DMS 273 (cell line): Measurements from ENCODE around the gene KCNMA1.
A peak's percentile ranks its signal among the peaks of the same experiment; 100 is the strongest.
"Not testable (repeated sequence)": the region's sequence is repeated elsewhere in the genome, so short reads cannot be mapped to it uniquely, and the experiment has no call there.

Experiments used
- DNase-seq: peaks from one replicate; lab custom pipeline; 2025; ENCODE audit not compliant: unreplicated experiment; lab: John Stamatoyannopoulos, UW

Gene KCNMA1

GRCh38 chr10:77428691-77429395, 208.8 kb downstream of the KCNMA1 start:
- peak; percentile 68 for DNase-seq

DNA sequence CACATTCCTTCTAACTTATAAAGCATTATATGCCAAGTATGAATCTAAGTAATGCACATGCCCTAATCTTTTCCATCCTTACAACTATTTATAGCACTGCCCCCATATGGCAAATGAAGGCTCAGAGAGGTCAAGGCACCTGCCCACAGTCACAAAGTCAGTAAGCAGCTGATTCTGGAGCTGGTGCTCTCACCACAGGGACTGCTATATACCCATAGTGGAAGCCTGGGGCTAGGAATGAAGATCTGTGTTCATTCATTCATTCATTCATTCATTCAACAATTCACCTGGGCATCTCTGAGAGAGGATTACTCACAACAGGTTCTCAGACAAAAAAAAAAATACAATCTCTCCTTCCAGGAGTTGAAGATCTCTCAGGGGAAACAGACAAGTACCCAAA, 213.4 kb downstream of the KCNMA1 start:
- DNase-seq = no peak

- no peak for DNase-seq
Observed at GRCh38 chr10:77422491-77423338, 214.9 kb downstream of the KCNMA1 start.

- peak; percentile 69 for DNase-seq
Observed at GRCh38 chr10:77421591-77421990, 216.0 kb downstream of the KCNMA1 start.

- DNase-seq = no peak
Observed at GRCh38 chr10:77420947-77421523, 216.6 kb downstream of the KCNMA1 start.

DNA sequence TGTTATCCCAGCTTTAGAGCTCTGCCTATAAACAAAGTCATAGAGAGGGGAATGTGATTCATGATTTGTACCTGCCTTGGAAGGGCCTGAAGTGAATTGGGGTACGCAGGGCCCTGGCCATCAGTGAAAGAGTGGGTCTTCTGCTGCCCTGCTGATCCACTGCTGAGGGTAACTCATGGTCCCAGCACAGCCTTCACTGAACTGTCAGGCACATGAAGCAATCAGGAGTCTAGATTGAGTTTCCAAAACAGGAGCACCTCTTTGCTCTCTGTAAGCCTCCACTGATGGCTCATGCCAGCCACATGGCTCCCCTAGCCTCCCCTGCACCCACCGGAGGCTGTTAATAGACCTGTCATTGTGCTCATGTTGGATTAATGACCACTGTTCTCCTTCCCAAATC, 217.6 kb downstream of the KCNMA1 start:
- DNase-seq = no peak

- no peak for DNase-seq
Observed at GRCh38 chr10:77419056-77419455, 218.6 kb downstream of the KCNMA1 start.

- DNase-seq = no peak
Observed at GRCh38 chr10:77417806-77418640, 219.6 kb downstream of the KCNMA1 start.

DNA sequence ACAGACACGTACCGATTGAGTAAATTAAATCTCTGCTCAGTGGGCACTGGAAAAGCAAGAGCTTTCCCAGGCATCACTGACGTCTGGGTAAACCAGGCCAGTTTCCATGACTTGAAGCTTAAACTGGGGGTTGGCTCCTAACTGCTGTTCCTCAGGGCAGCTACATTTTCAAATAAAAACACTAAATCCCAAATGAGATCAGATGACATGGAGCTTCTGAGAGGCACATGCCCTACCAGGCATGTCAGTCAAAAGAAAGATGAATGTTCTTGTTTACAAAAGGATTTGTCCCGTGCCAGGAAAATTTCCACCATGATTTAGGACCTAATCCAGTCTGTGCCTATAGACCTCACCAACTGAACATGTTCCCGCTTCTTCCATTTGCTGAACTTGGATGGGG, 220.2 kb downstream of the KCNMA1 start:
- no peak for DNase-seq

- no peak for DNase-seq
Observed at GRCh38 chr10:77416311-77417135, 221.1 kb downstream of the KCNMA1 start.

DNA sequence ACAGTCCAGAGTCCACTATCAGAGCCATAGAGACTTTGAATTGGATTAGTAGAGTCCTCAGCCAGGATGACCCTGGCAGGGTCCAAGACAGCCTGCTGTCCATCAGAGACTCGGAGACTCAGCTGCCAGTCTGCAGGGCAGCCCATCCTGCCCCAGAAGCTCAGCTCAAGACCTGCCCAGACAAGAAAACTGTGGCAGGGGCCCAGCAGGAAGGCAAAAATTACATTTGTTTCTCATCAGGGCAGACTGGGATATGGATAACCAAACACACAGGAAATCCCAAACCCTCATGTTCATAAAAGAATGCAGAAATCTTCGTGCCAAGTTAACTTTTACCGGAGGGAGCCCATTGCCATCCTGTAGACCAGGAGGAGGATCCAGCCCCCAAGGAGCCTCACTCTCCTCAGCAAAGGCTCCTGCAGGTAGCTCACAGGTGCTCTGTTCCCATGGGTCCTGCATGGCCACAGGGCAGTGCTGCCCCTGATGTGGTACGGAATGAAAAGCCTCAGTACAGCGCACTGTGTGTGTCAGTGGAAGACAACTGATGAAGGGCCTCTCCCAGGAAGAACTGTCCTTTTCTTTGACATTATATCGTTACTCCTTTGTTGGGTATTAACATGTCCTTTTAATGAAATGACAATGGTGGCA, 222.2 kb downstream of the KCNMA1 start:
- DNase-seq = no peak

DNA sequence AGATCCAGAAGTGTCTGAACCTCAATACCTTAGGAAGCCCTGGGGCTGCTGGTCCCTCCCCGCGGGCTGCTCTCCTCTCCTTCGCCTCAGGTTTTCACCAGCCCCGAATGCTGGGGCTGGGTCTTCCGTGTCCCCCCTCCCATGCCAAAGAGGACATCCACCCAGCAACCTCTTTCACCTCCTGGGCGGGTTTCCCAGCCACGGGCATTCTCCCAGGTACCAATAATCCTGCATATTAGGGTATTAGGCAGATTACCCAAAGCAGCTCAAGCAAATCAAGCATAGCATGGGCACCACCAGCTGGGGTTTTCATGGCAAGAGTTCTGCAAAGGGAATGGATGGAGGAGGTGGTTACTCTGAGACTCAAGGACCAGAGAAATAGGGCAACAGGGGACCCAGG, 224.4 kb downstream of the KCNMA1 start:
- no peak for DNase-seq

DNA sequence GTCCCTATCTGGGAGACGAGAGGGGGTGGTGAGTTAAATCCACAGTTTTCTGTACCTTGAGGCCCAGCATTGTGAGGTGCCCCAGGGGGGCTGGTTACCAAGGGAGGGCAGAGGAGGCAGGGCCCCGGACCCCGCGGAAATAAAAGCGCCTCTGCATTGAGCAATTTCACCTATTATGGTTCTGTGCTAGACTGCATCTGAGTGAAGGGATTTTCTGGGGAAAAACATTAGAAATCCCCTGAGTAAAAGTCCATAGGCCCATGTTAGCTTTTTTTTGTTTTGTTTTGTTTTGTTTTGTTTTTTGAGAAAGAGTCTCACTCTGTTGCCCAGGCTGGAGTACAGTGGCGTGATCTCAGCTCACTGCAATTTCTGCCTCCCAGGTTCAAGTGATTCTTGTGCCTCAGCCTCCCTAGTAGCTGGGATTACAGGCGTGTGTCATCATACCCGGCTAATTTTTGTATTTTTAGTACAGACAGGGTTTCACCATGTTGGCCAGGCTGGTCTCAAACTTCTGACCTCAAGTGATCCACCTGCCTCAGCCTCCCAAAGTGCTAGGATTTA, 225.0 kb downstream of the KCNMA1 start:
- DNase-seq = not testable (repeated sequence)

GRCh38 chr10:77411805-77412204, 225.8 kb downstream of the KCNMA1 start:
- no peak for DNase-seq

- no peak for DNase-seq
Observed at GRCh38 chr10:77410523-77410922, 227.1 kb downstream of the KCNMA1 start.

DNA sequence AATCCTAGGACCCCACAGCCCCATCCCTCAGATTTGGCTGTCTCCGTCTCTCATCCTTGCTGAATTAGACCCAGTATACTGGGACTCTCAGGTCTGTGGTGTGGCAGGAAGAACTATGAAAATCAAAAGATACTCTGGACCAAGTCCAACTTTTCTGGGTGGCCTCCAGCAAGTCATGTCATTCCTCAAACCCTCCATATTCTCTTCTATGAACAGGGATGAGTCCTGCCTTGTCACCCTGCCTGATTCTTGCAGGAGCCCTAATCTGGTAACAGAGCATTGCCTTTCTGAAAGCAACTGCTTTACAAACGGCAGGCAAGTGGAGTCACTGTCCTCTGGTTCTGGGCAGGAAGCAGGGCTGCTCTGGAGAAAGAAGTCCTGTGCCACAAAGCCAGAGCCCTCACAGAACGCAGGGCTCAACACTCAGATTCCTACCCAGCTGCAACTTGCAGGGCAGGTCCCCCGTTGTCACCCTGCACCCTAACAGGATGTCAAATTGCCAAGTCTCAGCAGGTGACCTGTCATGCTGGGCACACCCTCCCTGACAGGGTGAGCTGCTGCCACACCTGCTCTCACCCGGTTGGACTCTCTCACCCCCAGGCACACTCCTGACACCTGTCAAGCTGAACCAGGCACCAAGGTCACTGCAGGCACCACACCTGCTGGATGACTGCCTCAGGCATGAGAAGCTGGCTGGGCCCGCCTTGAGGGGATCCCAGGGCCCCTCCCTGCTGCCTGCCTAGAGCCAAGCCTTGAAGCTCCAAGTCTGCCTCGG, 227.7 kb downstream of the KCNMA1 start:
- no peak for DNase-seq

GRCh38 chr10:77408259-77408658, 229.3 kb downstream of the KCNMA1 start:
- no peak for DNase-seq

GRCh38 chr10:77406764-77407430, 230.7 kb downstream of the KCNMA1 start:
- no peak for DNase-seq
